HG03354 (cell line): ENCODE measurements around the gene CCHCR1.
A peak's percentile ranks its signal among the peaks of the same experiment; 100 is the strongest.
"Not testable (repeated sequence)": the region's sequence is repeated elsewhere in the genome, so short reads cannot be mapped to it uniquely, and the experiment has no call there.

ENCODE experiments used
- ATAC-seq: cut with Tn5 transposase; IDR thresholded peaks from one replicate; pipeline ENCODE4 v1.9.1; 2021; ENCODE audit warnings: mild to moderate bottlenecking; ENCODE audit not compliant: unreplicated experiment, poor library complexity, severe bottlenecking

Gene CCHCR1

GRCh38 chr6:31183859-31184258 is 26.3 kb upstream of the CCHCR1 start:
- not testable (repeated sequence) for ATAC-seq

GRCh38 chr6:31183287-31183686 is 25.7 kb upstream of the CCHCR1 start:
- not testable (repeated sequence) for ATAC-seq

GRCh38 chr6:31180500-31180899 is 22.9 kb upstream of the CCHCR1 start:
- no peak for ATAC-seq

GRCh38 chr6:31179896-31180295 is 22.3 kb upstream of the CCHCR1 start:
- no peak for ATAC-seq

GRCh38 chr6:31179042-31179386 is 21.4 kb upstream of the CCHCR1 start:
- ATAC-seq = no peak

- no peak for ATAC-seq
Observed at GRCh38 chr6:31178143-31179041, 20.8 kb upstream of the CCHCR1 start.

- no peak for ATAC-seq
Observed at GRCh38 chr6:31175971-31176370, 18.4 kb upstream of the CCHCR1 start.

- no peak for ATAC-seq
Observed at GRCh38 chr6:31174378-31174777, 16.8 kb upstream of the CCHCR1 start.

GRCh38 chr6:31173406-31173805 is 15.8 kb upstream of the CCHCR1 start:
- ATAC-seq = no peak

- ATAC-seq = no peak
Observed at GRCh38 chr6:31172973-31173384, 15.4 kb upstream of the CCHCR1 start.

- ATAC-seq = no peak
Observed at GRCh38 chr6:31171931-31172905, 14.6 kb upstream of the CCHCR1 start.

GRCh38 chr6:31170987-31171671 is 13.5 kb upstream of the CCHCR1 start:
- ATAC-seq = no peak

GRCh38 chr6:31170600-31170881 is 12.9 kb upstream of the CCHCR1 start, which contains the start of gene POU5F1:
Gene POU5F1 (minus strand): TSS chr6:31170682. CDS start chr6:31170620, 62 bp downstream.
- ATAC-seq = no peak

GRCh38 chr6:31169858-31170599 is 12.4 kb upstream of the CCHCR1 start:
- not testable (repeated sequence) for ATAC-seq

GRCh38 chr6:31169123-31169857 is 11.7 kb upstream of the CCHCR1 start:
- ATAC-seq = no peak

- no peak for ATAC-seq
Observed at GRCh38 chr6:31168606-31169005, 11.0 kb upstream of the CCHCR1 start.

GRCh38 chr6:31165986-31166385 is 8.4 kb upstream of the CCHCR1 start:
- no peak for ATAC-seq

- ATAC-seq = peak; percentile 85
Observed at GRCh38 chr6:31165064-31165832, 7.6 kb upstream of the CCHCR1 start.
